Skin epidermis (tissue), 12 donors: ENCODE measurements around the gene KLHL30.

Experiments
- H3K27ac ChIP-seq, 21 experiments: fragments of 200-600 bp; sonication (generic) in 11 of 21; one replicate each; pipeline ENCODE4 v1.5.0; 2020; ENCODE audit warnings: mild to moderate bottlenecking in 3 of 21, inconsistent platforms in 2 of 21, moderate library complexity in 2 of 21
- H3K4me3 ChIP-seq, 7 experiments: fragments of 200-600 bp; sonication (generic) in 2 of 7; one replicate each; pipeline ENCODE4 v1.5.0; 2020; ENCODE audit warnings: inconsistent platforms in 2 of 7, mild to moderate bottlenecking in 2 of 7, moderate library complexity in 1 of 7

The KLHL30 gene

DNA sequence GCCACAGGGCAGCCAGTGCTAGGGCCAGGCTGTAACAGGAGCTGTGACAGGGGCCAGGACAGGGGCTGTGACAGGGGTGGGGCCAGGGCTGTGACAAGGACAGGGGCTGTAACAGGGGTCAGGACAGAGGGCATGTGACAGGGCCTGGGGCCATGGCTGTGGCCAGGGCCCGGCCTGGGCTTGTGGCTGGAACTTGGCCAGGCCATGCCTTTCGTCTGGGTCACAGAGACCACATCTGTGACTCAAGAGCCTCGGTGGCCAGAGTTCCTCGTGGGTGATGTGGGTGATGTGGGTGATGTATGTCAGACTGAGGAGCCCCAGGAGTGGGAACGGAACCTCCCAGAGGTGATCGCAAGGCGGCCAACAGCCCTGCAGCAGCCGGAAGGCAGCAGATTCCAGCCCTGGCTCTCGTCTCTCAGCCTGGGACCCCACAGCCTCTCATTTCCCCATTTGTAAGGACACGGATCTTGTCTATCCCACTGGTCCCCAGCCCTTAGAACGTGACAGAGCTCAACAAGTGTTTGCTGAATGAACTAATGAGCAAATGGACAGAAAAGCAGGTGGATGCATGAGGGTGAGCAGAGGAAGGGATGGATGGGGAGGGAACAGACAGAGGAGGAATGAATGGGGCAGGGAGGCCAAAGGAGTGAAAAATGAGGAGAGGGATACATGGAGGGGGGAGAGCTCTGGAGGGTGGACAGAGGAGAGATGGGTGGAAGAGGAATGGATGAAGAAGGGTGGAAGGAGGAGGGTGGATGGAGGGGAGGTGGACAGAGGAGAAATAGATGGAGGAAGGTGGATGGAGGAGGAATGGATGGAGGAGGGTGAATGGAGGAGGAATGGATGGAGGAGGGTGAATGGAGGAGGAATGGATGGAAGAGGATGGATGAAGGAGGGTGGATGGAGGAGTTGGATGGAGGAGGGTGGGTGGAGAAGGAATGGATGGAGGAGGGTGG lies 21.0 kb upstream of the KLHL30 start:
- Histone ChIP-seq H3K4me3 (no peak overlapping the region), H3K27ac (no peak overlapping the region)

DNA sequence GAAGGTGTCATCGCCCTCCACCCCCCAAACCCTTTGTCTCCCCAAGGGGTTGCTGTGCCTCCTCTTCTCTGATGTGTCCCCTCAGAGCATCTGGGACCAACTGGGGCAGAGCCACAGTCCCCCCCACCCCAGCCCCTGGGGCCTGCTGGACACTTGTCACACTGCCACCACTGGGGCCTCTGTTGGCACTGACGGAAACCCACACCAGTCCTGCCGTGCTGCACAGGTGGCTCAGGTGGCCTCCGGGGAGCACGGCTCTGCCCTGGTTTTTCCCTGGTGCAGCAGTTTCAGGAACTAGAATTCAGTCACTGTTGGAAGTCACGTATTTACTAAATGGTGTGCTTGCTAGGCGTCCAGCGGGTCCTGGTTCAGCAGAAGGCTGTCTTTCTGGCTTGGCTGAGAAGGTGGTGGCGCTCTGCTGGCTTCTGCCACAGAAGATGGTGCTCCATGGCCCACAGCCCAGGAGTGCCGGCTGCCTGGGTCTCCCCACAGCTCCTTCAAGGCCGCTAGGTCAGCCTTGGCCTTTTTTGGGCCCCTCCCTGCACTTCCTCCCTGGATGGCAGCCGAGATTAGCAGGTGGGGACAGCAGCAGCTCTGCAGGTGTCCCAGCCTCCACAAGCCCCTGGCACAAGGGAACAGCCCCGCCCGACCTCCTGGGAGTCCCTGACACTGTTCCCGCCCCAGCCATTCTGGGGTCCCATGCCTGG lies 18.6 kb upstream of the KLHL30 start:
- Histone ChIP-seq H3K4me3 (no peak overlapping the region), H3K27ac (no peak overlapping the region)

DNA sequence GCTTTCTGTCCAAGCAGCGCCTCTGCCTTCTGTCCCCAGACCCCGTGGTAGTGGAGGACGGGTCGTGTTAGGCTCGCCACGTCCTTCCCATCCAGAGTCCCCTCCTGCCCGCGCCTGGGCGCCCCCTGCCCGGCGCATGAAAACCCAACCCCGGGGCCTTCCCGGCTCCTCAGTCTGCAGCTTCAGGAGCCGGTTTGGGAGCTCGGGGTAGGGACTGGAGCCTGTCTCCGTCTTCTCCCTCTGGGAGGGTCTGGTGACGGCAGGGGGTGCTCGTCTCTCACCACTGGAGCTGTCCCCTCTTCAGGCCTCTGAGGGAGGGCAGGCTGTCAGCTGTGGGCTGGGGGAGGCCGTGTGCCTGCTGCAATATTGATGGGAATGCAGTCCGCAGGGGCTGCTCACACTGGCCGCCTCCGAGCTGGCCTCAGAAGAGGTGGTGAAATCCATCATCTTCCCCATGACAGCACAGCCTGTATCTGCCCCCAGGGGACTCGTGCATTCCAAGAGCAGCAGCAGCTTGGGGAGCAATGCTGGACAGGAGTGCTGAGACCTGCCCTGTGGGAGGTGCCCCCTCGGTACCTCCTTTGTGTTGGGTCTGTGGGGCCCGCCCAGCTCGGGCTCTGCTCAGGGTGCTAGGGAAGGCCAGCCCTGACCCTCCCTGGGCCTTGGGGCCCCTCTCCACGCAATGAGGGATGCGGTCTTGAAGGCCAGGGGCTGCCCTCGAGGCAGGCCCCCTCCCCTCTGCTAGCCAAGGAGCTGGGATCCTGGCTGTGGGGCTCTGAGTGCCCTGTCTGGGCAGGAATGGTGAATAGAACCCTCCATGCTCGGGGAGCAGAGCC lies 17.8 kb upstream of the KLHL30 start:
- H3K27ac ChIP-seq = no peak overlapping the region
- no peak overlapping the region for H3K4me3 ChIP-seq

DNA sequence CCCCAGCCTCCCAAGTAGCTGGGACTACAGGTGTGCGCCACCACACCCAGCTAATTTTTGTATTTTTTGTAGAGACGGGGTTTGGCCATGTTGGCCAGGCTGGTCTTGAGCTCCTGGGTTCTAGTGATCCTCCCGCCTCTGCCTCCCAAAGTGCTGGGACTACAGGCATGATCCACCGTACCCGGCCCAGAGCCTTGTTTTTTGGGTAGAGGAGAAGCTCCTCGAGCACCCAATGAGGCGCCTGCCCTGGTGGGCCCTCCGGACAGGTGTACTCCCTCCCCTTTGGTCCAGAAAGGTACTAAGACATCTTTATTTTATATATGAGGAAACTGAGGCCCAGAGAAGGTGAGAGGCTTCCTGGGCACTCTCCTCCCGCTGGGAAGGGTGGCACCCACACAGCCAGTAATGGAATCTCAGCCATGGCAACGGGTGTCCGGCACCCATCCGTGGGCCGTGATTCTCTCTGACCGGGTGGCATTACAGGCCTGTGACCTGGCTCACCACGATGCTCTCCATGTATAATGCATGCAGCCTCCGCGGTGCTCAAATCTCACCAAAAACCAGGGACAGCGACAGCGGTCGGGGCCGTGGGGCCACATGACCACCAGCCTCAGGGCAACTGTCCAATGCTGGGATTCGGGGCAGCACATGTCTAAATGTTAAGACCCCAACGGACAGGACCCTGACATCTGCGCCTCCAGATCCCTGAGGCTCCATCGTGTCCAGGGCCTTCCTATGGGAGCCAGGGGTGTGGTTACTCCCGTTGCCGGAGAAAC lies 16.8 kb upstream of the KLHL30 start:
- H3K27ac ChIP-seq = no peak overlapping the region
- no peak overlapping the region for H3K4me3 ChIP-seq

DNA sequence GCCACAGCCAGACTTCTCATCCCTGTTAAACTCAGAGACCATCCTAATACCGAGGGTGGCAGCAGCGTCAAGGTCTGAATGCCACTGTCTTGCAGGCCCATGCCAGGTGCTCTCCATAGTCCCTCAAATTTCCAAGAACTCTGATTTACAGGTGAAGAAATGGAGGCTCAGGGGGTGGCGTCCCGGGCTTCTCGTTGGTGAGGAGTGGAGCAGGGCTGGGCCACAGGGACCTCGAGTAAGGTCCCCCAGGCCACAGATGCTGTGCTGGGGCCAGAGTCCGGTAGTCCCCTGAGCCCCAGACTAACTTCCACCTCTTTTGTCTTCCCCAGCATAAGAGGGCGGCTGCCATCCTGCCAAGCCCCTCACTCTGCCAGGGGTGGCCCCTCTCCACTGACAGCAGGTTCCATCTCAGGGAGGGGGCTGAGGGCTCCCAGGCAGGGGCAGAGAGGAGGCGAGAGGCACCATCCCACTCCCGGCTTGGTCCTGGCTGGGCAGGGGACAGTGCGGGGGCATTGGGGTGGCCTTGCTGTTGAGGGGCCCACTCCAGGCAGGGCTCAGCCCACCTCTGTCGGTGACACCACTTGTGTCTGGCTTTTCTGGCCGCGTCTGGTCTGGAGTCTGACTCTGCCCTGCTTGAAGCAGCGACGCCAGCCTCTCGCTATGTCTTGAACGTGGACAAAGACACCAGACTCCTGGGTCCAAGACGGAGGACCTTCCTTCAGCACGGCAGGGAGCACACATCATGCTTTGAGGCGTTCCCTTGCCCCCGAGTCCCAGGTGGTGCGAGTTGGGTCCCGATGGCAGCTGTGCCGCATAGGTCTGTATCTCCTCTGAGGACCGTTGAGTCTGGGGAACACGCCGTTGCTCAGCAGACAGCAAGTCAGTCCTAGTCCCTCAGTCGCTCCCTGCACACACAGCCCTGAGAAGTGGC lies 15.9 kb upstream of the KLHL30 start:
- Histone ChIP-seq H3K27ac (no peak overlapping the region), H3K4me3 (no peak overlapping the region)

DNA sequence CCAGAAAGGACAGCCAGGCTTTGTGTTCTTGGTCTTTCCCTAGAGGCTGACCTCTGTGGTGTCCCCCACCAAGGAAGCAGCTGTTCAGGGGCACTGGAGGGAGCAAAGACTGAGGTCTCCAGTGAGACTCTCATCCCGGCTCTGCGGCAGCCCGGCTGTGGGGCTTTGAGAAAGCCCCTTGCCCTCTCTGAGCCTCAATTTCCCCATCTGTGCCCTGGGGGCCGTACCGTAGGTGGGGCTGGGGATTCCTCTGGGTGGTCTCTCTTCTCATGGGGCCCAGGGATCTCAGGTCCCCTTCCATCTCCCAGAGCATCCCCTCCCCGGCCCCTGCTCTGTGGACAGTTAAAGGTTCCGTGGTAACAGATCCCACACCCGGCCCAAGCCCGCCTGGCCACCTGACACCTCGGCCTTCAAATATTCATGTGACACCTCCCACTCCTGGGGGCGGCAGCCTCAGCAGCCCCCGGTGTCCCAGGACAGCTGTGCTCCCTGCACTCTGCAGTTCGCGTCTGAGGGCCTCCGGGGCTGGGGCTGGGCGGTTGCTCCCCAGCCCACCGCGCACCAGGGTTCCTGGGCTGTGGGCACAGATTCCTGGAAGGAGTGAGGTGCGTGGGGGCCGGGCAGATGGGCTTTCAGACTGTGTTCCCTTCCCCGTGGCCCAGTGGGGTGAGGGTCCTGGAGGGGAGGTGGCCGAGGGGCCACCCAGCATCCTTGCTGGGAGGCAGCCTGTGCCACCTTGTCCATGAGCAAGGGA lies 15.1 kb upstream of the KLHL30 start:
- Histone ChIP-seq H3K4me3 (no peak overlapping the region), H3K27ac (no peak overlapping the region)

DNA sequence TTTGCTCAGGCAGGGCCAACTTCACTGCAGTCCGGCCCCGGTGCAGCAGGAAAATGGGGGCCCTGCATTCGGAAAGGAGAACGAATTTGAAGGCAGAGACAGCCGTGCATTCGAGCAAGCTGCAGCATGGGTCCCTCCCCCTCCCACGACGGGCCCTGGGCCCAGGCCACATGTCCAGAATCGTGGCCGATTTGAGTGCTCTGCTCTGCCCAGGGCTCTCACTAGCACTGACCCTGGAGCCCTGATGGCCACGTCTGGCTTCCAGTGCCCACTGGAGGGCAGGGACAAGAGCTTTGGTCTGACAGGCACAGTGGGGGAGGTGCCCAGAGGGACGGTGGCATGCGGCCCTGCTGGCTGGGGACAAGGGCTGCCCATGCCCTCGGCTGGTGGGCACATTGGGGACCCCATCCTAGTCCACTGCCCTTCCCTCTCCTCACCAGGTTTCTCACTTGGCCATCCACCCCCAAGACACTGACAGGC lies 14.4 kb upstream of the KLHL30 start:
- no peak overlapping the region for H3K27ac ChIP-seq
- H3K4me3 ChIP-seq = no peak overlapping the region

DNA sequence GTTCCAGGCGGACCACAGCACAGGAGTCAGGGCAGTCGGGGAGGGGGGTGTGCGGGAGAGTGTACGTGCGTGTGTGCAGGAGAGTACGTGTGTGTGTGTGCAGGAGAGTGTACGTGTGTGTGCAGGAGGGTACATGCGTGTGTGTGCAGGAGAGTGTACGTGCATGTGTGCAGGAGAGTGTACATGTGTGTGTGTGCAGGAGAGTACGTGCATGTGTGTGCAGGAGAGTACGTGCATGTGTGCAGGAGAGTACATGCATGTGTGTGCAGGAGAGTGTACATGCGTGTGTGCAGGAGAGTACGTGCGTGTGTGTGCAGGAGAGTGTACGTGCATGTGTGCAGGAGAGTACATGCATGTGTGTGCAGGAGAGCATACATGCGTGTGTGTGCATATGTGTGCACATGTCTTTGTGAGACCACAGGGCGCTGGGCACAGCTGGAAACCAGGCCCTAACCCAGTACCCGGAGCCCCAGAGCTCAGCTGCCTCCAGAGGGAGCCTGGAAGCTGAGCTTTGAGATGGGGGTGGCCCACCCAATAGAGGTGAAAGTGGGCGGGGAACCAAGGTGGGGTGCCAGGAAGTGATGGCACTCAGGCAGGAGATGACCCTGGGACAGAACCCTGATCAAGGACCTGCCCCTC lies 13.9 kb upstream of the KLHL30 start:
- no peak overlapping the region for H3K27ac ChIP-seq
- H3K4me3 ChIP-seq = no peak overlapping the region

DNA sequence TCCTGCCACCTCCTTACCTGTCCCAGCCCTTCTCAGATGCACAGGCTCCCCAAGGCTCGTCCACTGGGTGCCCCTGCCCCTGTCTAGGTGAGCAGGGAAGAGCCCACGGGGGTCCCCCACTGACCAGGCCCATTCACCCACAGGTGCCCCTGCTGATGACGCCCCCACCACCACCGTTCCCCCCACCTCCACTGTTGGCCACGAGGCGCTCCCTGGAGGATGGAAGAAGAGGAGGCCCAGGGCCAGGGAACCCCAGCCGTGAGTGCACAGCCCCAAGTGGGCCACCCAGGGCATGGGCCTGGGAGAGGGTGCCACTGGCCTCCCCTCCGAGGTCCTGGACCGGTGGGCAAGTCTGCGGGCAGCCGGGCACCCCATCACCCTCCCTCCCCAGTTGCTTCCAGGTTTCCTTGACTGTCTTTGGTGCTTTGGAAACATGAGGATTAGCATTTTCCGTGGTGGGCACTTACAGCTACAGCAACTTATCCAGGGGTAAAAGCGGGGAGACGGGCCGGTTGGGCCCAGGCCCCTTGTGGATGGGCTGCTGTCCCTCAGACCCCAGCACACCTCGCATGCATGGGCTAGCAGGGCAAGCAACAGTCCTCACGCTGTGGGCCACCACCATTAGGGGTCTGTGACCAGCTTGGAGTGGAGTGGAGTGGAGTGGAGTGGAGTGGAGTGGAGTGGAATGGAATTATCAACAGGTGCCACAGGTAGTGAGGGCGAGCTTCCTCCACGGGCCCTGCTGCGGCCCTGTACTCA lies 13.2 kb upstream of the KLHL30 start:
- Histone ChIP-seq H3K4me3 (no peak overlapping the region), H3K27ac (no peak overlapping the region)

DNA sequence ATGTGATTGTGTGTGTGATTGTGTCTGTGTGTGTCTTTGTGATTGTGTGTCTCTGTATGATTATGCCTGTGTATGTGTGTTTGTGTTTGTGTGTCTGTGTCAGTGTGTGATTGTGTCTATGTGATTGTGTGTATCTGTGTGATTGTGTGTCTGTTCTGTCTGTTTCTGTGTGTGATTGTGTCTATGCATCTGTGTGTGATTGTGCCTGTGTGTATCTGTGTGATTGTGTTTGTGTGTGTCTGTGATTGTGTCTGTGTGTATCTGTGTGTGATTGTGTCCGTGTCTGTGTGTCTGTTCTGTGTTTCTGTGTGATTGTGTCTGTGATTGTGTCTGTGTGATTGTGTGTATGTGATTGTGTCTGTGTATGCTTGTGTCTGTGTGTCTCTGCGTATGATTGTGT lies 12.1 kb upstream of the KLHL30 start:
- no peak overlapping the region for H3K4me3 ChIP-seq
- no peak overlapping the region for H3K27ac ChIP-seq

DNA sequence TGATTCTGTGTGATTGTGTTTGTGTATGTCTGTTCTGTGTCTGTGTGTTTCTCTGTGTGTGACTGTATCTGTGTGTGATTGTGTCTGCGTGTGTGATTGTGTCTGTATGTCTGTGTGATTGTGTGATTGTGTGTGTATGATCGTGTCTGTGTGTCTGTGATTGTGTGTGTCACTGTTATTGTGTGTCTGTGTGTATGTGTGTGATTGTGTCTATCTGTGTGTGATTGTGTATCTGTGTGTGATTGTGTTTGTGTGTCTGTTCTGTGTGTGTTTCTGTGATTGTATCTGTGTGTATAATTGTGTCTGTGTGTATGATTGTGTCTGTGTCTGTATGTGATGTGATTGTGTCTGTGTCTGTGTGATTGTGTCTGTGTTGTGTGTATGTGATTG lies 11.7 kb upstream of the KLHL30 start:
- Histone ChIP-seq H3K27ac (no peak overlapping the region), H3K4me3 (no peak overlapping the region)

DNA sequence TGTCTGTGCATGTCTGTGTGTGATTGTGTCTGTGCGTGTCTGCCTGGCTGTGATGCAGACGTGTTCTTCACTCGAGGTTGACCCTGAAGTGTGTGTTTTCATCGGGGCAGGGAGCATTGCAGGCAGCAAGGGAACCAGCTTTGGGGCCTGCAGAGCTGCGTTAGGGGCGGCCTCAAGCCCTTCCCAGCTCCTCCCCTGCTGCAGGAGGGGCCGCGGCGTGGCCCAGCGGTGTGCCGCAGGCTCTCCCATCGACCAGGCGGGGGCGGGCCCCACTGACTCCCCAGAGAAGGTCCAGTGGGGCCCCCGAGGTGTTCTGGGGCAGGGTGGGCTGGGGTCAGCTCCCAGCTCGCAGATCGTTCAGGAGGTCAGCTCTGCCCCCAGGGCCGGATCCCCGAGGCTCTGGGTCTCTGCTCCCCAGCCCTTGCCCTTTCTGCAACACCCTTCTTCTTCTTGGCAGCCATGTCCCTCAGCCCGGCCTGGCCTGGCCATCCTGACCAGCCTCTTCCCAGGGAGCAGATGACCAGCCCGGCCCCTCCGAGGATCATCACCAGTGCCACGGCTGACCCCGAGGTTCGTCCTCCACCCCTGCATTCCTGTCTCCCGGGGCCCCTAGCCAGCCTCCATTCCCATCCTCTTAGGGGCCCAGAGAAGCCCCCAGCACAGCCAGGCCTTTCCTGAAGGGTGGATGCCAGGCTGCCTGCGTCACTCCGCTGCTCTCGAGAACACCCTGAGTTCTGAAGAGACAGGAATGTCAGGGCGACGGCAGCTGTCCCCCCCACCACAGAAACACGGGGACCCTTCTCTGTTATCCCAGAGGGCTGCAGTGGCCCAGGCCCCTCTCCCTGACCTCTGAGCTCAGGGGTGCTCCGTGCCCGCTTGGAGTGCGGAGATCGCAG lies 11.1 kb upstream of the KLHL30 start:
- peak overlapping the region in 1 of 21 experiments; percentile 9 for H3K27ac ChIP-seq
- H3K4me3 ChIP-seq = peak overlapping the region in 1 of 7 experiments; percentile 15

DNA sequence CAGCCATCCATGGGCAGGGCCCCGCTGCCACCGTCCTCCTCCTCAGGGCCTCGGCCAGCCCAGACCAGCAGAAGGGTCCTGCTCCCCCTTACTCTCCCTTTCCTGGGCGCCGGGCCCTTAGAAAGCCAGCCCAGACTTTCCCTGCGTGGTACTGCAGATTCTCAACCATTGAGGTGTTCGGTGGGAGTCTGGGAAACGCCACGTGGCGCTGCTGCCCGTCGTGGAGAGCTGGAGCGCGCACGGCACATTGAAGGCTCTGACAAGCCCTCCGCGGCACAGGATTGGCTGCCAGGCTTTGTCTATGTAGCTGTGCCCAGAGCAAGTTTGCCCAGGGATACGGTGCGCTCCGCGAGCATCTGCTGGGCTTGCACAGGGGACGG lies 10.4 kb upstream of the KLHL30 start:
- no peak overlapping the region for H3K27ac ChIP-seq
- no peak overlapping the region for H3K4me3 ChIP-seq

DNA sequence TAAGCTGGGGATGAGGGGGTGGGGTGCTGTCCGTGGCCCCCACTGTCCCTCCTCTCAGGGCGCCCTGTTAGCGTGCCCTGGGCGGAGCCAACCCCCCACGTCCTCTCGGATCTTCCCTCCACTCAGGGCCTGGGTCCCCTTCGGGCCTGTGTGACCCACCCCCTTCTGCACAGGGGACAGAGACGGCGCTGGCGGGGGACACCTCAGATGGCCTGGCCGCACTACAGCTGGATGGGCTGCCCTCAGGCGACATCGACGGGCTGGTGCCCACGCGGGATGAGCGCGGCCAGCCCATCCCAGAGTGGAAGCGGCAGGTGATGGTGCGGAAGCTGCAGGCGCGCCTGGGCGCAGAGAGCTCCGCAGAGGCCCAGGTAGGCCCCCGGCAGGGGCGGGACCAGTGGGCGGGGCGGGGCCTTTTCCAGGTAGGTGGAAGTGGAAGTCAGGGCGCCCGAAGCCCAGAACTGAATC lies 9.9 kb upstream of the KLHL30 start:
- H3K27ac ChIP-seq = no peak overlapping the region
- H3K4me3 ChIP-seq = no peak overlapping the region
